ENCODE results near the gene MEIS1. TPM values are rescaled to one million over a fixed set of nuclear protein-coding genes. Genes with fewer than 3 reads are reported as not detected.

Gene MEIS1
- total and polyA plus RNA-seq, 12 donors: 24.8 to 63.8 (median 38.6) TPM

DNA sequence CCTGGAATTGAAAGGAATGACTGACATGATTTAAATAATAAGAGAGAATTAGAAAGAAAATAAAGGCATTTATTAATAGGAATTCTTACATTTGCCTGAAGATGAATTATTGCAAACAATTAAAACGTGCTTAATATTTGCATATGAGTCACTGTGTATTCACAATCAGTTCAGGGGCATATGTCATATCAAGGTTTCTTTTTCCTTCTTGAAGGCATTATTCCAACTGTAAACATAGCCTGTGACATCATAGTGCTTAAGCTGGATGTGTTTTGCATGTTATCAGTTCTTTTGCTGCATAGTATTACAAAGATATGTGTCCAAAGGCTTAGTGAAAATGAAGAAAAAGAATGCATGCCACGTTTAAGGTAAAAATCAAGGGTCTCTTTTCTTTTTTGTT is 80.8 kb downstream of the MEIS1 start:
- H3K36me3 ChIP-seq: no peaks in the 10 kb centered on the region
- intact Hi-C loops (cut with DNase I): no loop called here
- 21 to 41% methylated on average over 2 of the region's 2 CpGs for WGBS, 2 donors
- H3K27me3 ChIP-seq: no peaks in the 10 kb centered on the region
- no peak overlapping the region for H3K27ac ChIP-seq
- H3K9me3 ChIP-seq: no peaks in the 10 kb centered on the region
- peaks cover 0 to 20% (median 6%) of the 10 kb centered on the region in 9 donors for H3K4me1 ChIP-seq
- TF ChIP-seq, protein P1, sequence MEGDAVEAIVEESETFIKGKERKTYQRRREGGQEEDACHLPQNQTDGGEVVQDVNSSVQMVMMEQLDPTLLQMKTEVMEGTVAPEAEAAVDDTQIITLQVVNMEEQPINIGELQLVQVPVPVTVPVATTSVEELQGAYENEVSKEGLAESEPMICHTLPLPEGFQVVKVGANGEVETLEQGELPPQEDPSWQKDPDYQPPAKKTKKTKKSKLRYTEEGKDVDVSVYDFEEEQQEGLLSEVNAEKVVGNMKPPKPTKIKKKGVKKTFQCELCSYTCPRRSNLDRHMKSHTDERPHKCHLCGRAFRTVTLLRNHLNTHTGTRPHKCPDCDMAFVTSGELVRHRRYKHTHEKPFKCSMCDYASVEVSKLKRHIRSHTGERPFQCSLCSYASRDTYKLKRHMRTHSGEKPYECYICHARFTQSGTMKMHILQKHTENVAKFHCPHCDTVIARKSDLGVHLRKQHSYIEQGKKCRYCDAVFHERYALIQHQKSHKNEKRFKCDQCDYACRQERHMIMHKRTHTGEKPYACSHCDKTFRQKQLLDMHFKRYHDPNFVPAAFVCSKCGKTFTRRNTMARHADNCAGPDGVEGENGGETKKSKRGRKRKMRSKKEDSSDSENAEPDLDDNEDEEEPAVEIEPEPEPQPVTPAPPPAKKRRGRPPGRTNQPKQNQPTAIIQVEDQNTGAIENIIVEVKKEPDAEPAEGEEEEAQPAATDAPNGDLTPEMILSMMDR (IDR thresholded peaks at IDR 0.05): no peak
- no peak overlapping the region for H3K4me3 ChIP-seq
- DNase-seq (no peak), ATAC-seq (peak in 2 of 8 donors; percentile 39 to 76)

DNA sequence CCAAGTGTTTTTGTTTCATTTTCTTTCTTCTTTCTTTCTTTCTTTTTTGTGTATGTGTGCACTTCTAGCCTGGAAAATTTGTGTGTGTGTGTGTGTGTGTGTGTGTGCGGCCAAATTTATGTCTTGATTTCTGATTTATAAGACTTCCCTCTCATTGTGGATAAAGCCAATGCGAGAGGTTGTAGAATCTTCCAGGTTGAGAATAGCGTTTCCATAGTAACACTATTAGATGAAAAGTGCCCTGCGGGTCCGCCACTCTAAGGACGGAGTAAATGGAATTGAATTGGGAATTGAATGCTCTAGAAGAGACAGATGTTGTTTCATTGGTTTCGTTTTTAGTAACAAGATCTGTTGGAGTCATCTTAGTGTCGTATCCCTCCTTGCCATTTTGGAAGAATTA is 81.6 kb downstream of the MEIS1 start:
- intact Hi-C loops (cut with DNase I): no loop called here
- Histone ChIP-seq H3K9me3 (no peaks in the 10 kb centered on the region), H3K27ac (no peak overlapping the region), H3K27me3 (no peaks in the 10 kb centered on the region), H3K4me3 (no peak overlapping the region), H3K36me3 (no peaks in the 10 kb centered on the region), H3K4me1 (peaks cover 0 to 20% (median 6%) of the 10 kb centered on the region in 9 donors)
- TF ChIP-seq, protein P1 (IDR thresholded peaks at IDR 0.05): no peak
- DNase-seq: no peak
- no peak for ATAC-seq
- 96% methylated on average over 8 of the region's 8 CpGs for WGBS, 2 donors

DNA sequence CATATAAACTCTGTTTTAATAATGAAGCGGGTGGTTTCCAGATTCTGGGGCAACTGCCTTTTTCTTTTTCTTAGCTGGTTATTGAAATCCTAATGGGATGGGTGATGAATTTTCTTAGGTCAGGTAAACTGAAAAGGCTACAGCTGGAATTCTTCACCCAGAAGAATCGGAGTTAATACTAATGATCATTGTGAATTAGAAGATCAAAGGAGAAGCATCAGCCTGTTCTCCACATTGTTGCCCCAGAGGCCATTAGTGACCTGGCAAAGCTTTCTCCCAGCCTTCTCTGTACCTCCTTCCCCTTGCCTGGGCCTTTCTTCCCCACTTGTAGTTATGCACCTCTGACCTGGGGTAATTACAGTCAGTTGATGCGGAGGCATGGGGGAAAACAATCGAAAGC is 82.8 kb downstream of the MEIS1 start:
- ATAC-seq: no peak

DNA sequence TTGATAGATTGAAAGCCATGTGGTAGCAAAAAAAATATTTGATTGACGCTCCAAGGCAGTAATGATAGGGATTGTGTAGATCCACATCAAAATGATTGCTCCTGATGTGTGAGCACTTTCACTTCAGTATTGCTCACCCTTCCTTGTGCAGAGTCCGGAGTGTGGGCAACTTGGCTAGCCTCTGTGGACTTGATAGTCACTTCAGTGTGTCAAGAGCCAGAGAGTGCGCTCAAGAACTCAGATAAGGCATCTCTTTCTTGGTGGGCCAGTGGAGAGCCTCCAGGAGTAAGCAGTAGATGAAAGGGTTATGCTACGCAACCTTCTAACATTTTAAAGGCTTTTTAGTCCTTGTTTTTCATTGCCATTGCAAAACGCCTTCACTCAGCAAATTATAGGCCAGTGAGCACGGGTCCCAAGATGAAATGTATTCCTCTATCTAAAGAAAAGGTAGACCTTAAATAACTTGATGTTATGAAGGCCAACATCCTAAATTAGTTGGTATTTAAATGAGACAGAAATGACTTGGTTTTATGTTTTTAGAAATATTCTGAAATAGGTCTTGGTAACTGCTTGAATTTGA is 84.4 kb downstream of the MEIS1 start:
- 83 to 92% methylated on average over 6 of the region's 6 CpGs for WGBS, 2 donors
- no peak for DNase-seq
- peak in 1 of 8 donors; percentile 20 for ATAC-seq
- Histone ChIP-seq H3K36me3 (no peaks in the 10 kb centered on the region), H3K4me3 (no peak overlapping the region), H3K27me3 (no peaks in the 10 kb centered on the region), H3K4me1 (peaks cover 0 to 13% (median 6%) of the 10 kb centered on the region in 9 donors), H3K9me3 (no peaks in the 10 kb centered on the region), H3K27ac (no peak overlapping the region)
- TF ChIP-seq, protein P1 (IDR thresholded peaks at IDR 0.05): no peak
- intact Hi-C loops (cut with DNase I): no loop called here

More for the DNA sequence above, 82.8 kb downstream of the MEIS1 start:
- Histone ChIP-seq H3K27ac (no peak overlapping the region), H3K4me3 (no peak overlapping the region), H3K9me3 (no peaks in the 10 kb centered on the region), H3K4me1 (peaks cover 0 to 13% (median 6%) of the 10 kb centered on the region in 9 donors), H3K27me3 (no peaks in the 10 kb centered on the region), H3K36me3 (no peaks in the 10 kb centered on the region)
- WGBS, 2 donors: 94 to 97% methylated on average over 4 of the region's 4 CpGs
- DNase-seq: no peak
- intact Hi-C loops (cut with DNase I): no loop called here
- TF ChIP-seq, protein P1 (IDR thresholded peaks at IDR 0.05): no peak
